Keratinocyte (primary cell): ENCODE measurements around the gene ZNF665. TPM values are rescaled to one million over a fixed set of nuclear protein-coding genes. Genes with fewer than 3 reads are reported as not detected.

Experiments
- DNase-seq: peaks from one replicate; pipeline ENCODE4 v3.0.0-alpha.2; 2011; ENCODE audit warnings: low read depth, missing footprints, low spot score
- FAIRE-seq: peaks from 2 replicates; lab custom pipeline; 2011; peaks lifted over from hg19 to GRCh38; lab: Jason Lieb, UNC
- H2AFZ ChIP-seq: 2 replicates; pipeline ENCODE4 v1.6.0; 2012; ENCODE audit warnings: low read length, control low read depth, inconsistent platforms; ENCODE audit not compliant: control insufficient read depth
- H3K27ac ChIP-seq: 2 replicates; pipeline ENCODE4 v1.5.1; 2011; ENCODE audit warnings: low read length; ENCODE audit not compliant: control insufficient read depth, insufficient read depth
- H3K27me3 ChIP-seq: 3 replicates; pipeline ENCODE4 v1.6.0; 2011; ENCODE audit warnings: low read length; ENCODE audit not compliant: control insufficient read depth, insufficient read depth; ENCODE audit errors: extremely low read depth
- H3K36me3 ChIP-seq, 2 experiments: 2 replicates in 1 of 2; 3 replicates in 1 of 2; pipeline ENCODE4 v1.5.1; 2011; ENCODE audit warnings: low read length in 2 of 2, mild to moderate bottlenecking in 1 of 2; ENCODE audit not compliant: control insufficient read depth in 2 of 2, insufficient read depth in 2 of 2; ENCODE audit errors: extremely low read depth in 1 of 2
- H3K4me1 ChIP-seq: 3 replicates; pipeline ENCODE4 v1.5.1; 2011; ENCODE audit warnings: low read length; ENCODE audit not compliant: control insufficient read depth, insufficient read depth; ENCODE audit errors: extremely low read depth
- H3K4me2 ChIP-seq: 3 replicates; pipeline ENCODE4 v1.6.0; 2011; ENCODE audit warnings: low read depth, low read length; ENCODE audit not compliant: control insufficient read depth, insufficient read depth; ENCODE audit errors: extremely low read depth
- H3K4me3 ChIP-seq, 3 experiments: fragments of 200-600 bp in 1 of 3; sonication (generic) in 1 of 3; 2 replicates in 2 of 3; 3 replicates in 1 of 3; pipeline ENCODE4 v1.5.1; 2011 to 2016; ENCODE audit warnings: low read length in 3 of 3, mild to moderate bottlenecking in 3 of 3, control low read depth in 2 of 3, inconsistent platforms in 1 of 3, low read depth in 1 of 3, mixed read lengths in 1 of 3, mixed run types in 1 of 3, moderate library complexity in 1 of 3; ENCODE audit not compliant: control insufficient read depth in 2 of 3, insufficient read depth in 2 of 3; ENCODE audit errors: extremely low read depth in 1 of 3
- H3K79me2 ChIP-seq: 2 replicates; pipeline ENCODE4 v1.6.0; 2012; ENCODE audit warnings: low read length; ENCODE audit not compliant: control insufficient read depth, insufficient read depth
- H3K9ac ChIP-seq: 3 replicates; pipeline ENCODE4 v1.6.0; 2011; ENCODE audit warnings: low read length; ENCODE audit not compliant: control insufficient read depth, insufficient read depth; ENCODE audit errors: extremely low read depth
- H3K9me1 ChIP-seq: 3 replicates; pipeline ENCODE4 v1.6.0; 2011; ENCODE audit warnings: low read length; ENCODE audit not compliant: control insufficient read depth, insufficient read depth; ENCODE audit errors: extremely low read depth
- H3K9me3 ChIP-seq: 2 replicates; pipeline ENCODE4 v1.5.1; 2012; ENCODE audit warnings: low read depth, low read length; ENCODE audit not compliant: control insufficient read depth
- H4K20me1 ChIP-seq: 3 replicates; pipeline ENCODE4 v1.6.0; 2011; ENCODE audit warnings: low read length; ENCODE audit not compliant: control insufficient read depth, insufficient read depth; ENCODE audit errors: extremely low read depth
- CTCF ChIP-seq, 3 experiments: IDR thresholded peaks in 1 of 3; conservative IDR thresholded peaks in 1 of 3; optimal IDR thresholded peaks in 1 of 3; 2 replicates in 2 of 3; 3 replicates in 1 of 3; pipeline versions ENCODE3 to v1.5.1; 2011; ENCODE audit warnings: low read length in 3 of 3, mild to moderate bottlenecking in 3 of 3, moderate library complexity in 2 of 3, control low read depth in 1 of 3, inconsistent platforms in 1 of 3; ENCODE audit not compliant: insufficient read depth in 2 of 3; ENCODE audit errors: extremely low read depth in 1 of 3
- EZH2 ChIP-seq: IDR thresholded peaks from one replicate; pipeline ENCODE4 v1.6.1; 2012; ENCODE audit warnings: inconsistent platforms, mild to moderate bottlenecking, low read length, moderate library complexity
- dilution Hi-C: fragments of 300-500 bp; cut with MboI; formaldehyde crosslinking; loops from one replicate; pipeline ENCODE4 v1.7.0; 2020; ENCODE audit warnings: low sequenced_read_pairs; ENCODE audit not compliant: extremely low pct_ligation_motif_present
- polyA plus RNA-seq, 5 experiments: library from polyadenylated mRNA; depleted of rRNA in 3 of 5; stranded (reverse) in 3 of 5; stranded (forward) in 1 of 5; unstranded in 1 of 5; fragments of >200 nt; gene quantifications; 1 replicate in 1 of 5; 2 replicates in 3 of 5; 3 replicates in 1 of 5; pipeline versions ENCODE4 v1.2.1 to v1.2.3, GENCODE V29; 2011 to 2012; ENCODE audit warnings: missing spikeins in 2 of 5, low read depth in 1 of 5, low replicate concordance in 1 of 5

ZNF665 gene
- polyA plus RNA-seq, 1 donor (not counting 4 experiments of a cell fraction or from before 2014, with no cell fraction given), result 2.7 TPM

GRCh38 chr19:53123400-53123799 lies 69.8 kb downstream of the ZNF665 start:
- H3K4me1 ChIP-seq, result no peaks in the 10 kb centered on the region
- DNase-seq, result no peak
- no peak overlapping the region for H3K27ac ChIP-seq
- no peaks in the 10 kb centered on the region for H3K9me3 ChIP-seq
- H3K4me3 ChIP-seq, result no peak overlapping the region
- no peaks in the 10 kb centered on the region for H4K20me1 ChIP-seq
- TF ChIP-seq CTCF (optimal IDR thresholded peaks at IDR 0.05 in 1 of 3, IDR thresholded peaks at IDR 0.05 in 1 of 3, conservative IDR thresholded peaks at IDR 0.05 in 1 of 3; ENCODE audit: extremely low read depth in 1 of 3, insufficient read depth in 2 of 3, low read length in 3 of 3) (no peak), EZH2 (no peak)
- H3K9ac ChIP-seq, result no peak overlapping the region
- H3K9me1 ChIP-seq, result no peaks in the 10 kb centered on the region
- FAIRE-seq, result no peak
- H3K4me2 ChIP-seq, result no peak overlapping the region
- H2AFZ ChIP-seq, result no peak overlapping the region
- H3K27me3 ChIP-seq, result no peaks in the 10 kb centered on the region
- peaks cover 2% of the 10 kb centered on the region for H3K79me2 ChIP-seq
- no peaks in the 10 kb centered on the region for H3K36me3 ChIP-seq
- dilution Hi-C loops, result no loop called here

Other genes with a start within 250 kb of the ZNF665 start
- 2.1 to 5.1 TPM (median 4.3 TPM) in 3 replicates for gene ZNF816, start 230.5 kb downstream of the ZNF665 start, polyA plus RNA-seq
- not detected in 3 replicates for gene ERVV-1, start 179.4 kb downstream of the ZNF665 start, polyA plus RNA-seq
- not detected in 3 replicates for gene ERVV-2, start 148.6 kb downstream of the ZNF665 start, polyA plus RNA-seq
- 10.2 to 14.4 TPM (median 12.6 TPM) in 3 replicates for gene ZNF160, start 89.9 kb downstream of the ZNF665 start, polyA plus RNA-seq
- gene ZNF415, start 60.4 kb downstream of the ZNF665 start, polyA plus RNA-seq, result 4.2 to 7.5 TPM (median 5.2 TPM) in 3 replicates
- gene ZNF347, start 34.3 kb downstream of the ZNF665 start, polyA plus RNA-seq, result 3.3 to 4.6 TPM (median 3.8 TPM) in 3 replicates
- 14.0 to 22.2 TPM (median 16.8 TPM) in 3 replicates for gene ZNF677, start 61.5 kb upstream of the ZNF665 start, polyA plus RNA-seq
- 0.04 TPM in 1 of 3 replicates, not detected in the others for gene VN1R2, start 64.9 kb upstream of the ZNF665 start, polyA plus RNA-seq
- not detected in 3 replicates for gene VN1R4, start 74.4 kb upstream of the ZNF665 start, polyA plus RNA-seq
- gene ZNF845, start 140.4 kb upstream of the ZNF665 start, polyA plus RNA-seq, result 2.5 to 4.4 TPM (median 3.5 TPM) in 3 replicates
- gene ZNF525, start 172.3 kb upstream of the ZNF665 start, polyA plus RNA-seq, result 6.7 to 9.5 TPM (median 9.5 TPM) in 3 replicates
- gene ZNF765, start 201.8 kb upstream of the ZNF665 start, polyA plus RNA-seq, result 4.6 to 5.9 TPM (median 5.2 TPM) in 3 replicates
- 6.8 to 10.3 TPM (median 9.2 TPM) in 3 replicates for gene ZNF761, start 238.6 kb upstream of the ZNF665 start, polyA plus RNA-seq